OCI-M2 (cell line): Measurements from ENCODE around the gene RGS19.

ENCODE experiments used
- DNase-seq: peaks from one replicate; lab custom pipeline; 2025; ENCODE audit not compliant: unreplicated experiment; lab: John Stamatoyannopoulos, UW

RGS19 gene

DNA sequence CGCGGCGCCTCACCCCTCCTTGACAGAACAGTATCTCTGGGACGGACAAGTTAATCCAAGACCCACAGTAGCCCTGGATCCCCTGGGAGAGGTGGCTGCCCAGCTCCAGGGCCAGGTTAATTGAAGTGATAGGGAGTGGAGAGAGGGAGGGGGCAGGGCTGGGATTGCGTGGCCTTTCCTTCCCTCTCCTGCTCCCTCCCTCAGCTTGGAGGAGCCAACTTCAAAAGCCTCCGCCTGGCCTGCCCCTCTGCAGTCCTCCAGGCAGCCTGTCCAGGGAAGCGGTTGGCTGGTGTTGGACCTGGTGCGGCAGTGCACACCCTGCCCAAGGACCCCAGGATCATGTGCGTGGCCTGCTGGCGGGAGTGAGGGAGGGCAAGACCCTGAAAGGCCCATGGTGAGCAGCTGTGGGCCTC is 43.4 kb downstream of the RGS19 start, which contains the start of gene C20orf204:
Gene C20orf204 (plus strand): TSS at position 250 of the 413 bp plus-strand sequence. CDS start 142 bp downstream, at position 392.
- DNase-seq = no peak

- no peak for DNase-seq
Measured at GRCh38 chr20:64035066-64035932, 44.0 kb downstream of the RGS19 start.

GRCh38 chr20:64033981-64034493 is 45.3 kb downstream of the RGS19 start:
- DNase-seq = no peak

DNA sequence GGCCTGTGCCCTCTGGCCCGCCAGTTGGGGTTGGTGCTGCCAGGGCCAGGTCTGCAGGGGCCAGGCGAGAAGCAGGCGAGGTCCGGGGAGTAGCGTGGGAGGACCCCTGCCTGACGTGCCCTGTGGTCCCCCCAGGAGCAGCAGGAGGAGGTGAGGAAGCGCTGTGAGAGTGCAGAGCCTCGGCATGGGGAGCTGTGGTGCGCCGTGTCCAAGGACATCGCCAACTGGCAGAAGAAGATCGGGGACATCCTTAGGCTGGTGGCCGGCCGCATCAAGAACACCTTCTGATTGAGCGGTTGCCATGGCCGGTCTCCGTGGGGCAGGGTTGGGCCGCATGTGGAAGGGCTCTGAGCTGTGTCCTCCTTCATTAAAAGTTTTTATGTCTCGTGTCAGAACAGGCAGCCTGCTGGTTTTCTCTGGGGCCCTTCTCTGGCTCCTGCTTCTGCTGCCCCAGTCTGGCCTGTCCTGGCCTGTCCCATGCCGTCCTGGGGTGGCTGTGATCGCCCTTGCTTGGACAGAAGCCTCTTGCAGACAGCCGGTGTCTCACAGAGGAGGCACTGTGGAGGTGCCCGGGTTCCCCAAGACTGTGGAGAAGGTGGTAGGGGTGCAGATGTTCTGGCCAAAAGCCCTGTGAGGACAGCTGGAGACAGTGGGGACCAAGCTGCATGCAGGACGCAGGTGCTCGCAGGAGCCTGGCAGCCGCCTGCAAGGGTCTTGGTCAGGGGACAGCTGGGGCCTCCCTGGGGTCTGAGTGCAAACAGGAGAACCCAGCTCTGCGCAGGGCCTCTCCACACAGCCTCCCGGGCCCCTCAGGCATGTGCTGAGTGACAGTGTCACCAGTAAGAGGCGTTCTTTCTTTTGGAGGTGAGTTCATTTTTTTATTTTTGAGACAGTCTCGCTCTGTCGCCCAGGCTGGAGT is 46.4 kb downstream of the RGS19 start:
- DNase-seq = no peak

DNA sequence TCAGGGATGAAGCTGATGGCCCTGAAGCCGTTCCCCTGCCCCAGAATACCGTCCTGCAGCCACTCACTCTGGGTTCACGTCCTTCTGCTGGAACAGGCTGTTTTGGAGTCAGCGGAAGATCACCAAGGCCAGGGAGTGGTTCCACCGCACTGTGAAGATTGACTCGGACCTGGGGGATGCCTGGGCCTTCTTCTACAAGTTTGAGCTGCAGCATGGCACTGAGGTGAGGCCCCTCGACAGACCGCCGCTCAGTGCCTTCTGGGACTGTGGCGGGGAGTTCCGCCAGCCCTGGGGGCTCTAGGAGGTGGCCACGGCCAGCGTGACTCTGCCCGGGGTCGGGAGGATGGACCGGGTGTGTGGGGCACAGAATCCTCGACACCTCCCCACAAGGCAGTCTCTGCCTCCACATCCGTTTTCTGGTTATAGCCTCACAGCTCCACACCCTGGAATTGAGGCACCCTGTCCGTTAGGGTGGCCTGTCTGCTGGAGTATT is 47.5 kb downstream of the RGS19 start:
- no peak for DNase-seq

GRCh38 chr20:64030371-64031134 is 48.8 kb downstream of the RGS19 start:
- DNase-seq = no peak

GRCh38 chr20:64029293-64030117 is 49.8 kb downstream of the RGS19 start:
- no peak for DNase-seq

DNA sequence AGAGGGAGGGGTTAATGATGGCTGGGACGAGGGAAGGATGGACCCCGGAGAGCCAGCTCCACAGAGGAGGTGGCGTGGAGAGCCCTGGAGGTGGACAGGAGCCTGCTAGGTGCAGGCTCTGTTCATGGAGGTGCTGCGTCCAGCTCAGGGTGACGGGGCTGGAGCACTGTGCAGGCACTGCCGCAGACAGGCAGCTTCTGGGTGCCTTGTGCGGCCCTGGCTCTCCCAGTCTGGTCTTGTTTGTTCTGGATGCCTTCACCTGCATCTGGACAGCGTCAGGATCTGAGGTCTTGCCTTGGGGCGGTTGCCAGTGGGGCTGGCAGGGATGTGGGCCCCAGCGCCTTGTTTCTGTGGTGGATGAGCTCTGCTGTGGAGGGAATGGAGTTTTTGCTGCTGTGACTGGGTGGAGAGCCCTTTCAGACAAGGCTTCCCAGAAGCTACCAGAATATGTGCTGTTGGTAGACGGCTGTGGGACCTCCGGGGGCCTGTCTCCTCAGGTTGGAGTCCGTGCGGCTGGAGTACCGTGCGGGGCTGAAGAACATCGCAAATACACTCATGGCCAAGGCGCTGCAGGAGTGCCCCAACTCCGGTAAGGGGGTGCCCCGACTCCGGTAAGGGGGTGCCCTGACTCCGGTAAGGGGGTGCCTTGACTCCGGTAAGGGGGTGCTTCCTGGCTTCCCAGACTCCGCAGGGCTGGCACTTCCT is 51.2 kb downstream of the RGS19 start:
- DNase-seq = no peak

DNA sequence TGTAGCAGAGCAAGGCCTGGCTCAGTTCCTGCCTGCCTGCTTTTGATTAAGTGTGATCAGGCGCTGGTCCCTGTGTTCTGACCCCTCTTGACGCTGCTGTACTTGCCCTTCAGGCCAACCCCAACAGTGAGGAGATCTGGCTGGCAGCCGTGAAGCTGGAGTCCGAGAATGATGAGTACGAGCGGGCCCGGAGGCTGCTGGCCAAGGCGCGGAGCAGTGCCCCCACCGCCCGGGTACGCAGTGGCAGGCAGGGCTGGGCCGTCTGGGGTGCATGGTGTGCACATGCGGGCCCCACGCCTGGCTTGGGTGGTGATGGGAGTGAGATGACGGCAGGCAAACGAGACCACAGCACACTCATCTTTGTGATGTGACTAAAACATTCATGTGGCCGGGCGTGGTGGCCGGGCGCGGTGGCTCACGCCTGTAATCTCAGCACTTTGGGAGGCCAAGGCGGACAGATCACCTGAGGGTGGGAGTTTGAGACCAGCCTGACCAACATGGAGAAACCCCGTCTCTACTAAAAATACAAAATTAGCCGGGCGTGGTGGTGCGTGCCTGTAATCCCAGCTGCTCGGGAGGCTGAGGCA is 53.4 kb downstream of the RGS19 start:
- no peak for DNase-seq

DNA sequence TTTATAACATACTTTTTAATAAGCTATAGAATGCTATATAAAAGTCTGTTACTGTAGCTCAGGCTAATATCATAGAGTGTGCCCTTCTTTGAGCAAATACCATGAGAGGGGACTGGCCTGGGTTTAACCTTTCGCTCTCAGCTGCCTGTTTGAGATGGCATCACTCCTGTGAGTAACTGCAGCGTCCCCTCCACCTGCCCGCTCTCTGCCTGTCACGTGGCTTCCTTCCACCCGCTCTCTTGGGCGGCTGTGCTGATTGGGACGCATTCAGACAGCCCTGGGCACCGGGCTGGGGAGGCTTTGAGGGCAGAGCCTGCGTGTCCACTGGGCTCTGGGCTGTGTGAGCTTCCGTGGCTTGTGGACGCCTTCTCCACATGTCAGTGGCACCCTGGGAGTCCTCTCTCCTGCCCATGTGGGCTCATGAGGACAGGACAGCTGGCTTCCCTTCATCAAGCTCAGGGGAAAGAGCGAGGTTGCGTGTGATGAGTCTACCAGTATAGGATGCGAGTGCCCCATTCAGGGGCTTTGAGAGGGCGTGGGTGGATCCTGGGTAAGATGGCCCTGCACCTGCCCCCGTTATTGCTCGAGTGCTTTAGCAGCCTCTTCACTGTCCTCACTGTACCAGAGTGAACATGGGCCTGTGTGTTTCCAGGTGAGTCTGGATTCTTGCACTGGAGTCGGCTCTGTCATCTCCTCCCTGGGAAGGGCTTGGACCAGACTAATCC is 54.1 kb downstream of the RGS19 start:
- no peak for DNase-seq

- no peak for DNase-seq
Measured at GRCh38 chr20:64024141-64024990, 55.0 kb downstream of the RGS19 start.

- DNase-seq = no peak
Measured at GRCh38 chr20:64023361-64024140, 55.8 kb downstream of the RGS19 start.
